Ammon's horn (tissue), 1 donor: ENCODE data around the gene AVP.
"Not testable (repeated sequence)": the region's sequence is repeated elsewhere in the genome, so short reads cannot be mapped to it uniquely, and the experiment has no call there.

ENCODE experiments used
- DNase-seq: peaks from one replicate; pipeline ENCODE4 v3.0.0-alpha.2; 2016; ENCODE audit warnings: low spot score

Gene AVP

GRCh38 chr20:3084283-3084985 lies at the start of gene AVP:
Gene AVP, minus strand, starts transcription at chr20:3084724. Its CDS starts 50 bp downstream, at chr20:3084674.
- no peak for DNase-seq

- no peak for DNase-seq
Measured at GRCh38 chr20:3134151-3134550, 49.6 kb upstream of the AVP start.

- no peak for DNase-seq
Measured at GRCh38 chr20:3133155-3133554, 48.6 kb upstream of the AVP start.

GRCh38 chr20:3130051-3130600 lies 45.6 kb upstream of the AVP start:
- no peak for DNase-seq

DNA sequence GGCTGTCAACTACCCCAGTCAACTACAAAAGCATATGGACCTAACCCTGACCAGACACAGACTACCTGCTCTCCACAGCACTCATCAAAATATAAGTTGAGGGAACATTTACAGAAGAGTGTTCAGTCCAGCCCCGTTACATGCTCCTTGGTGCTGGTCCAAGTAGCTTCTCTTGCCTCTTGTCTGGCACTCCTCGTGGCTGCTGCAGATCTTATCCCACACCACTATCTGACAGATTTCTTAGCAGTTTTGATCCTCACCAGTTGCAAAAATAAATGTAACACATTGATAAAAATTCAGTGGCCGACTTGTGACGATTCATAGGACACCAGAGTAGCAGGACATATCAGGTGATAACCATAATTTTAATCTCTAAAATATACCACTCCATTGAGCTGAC lies 44.6 kb upstream of the AVP start:
- no peak for DNase-seq

DNA sequence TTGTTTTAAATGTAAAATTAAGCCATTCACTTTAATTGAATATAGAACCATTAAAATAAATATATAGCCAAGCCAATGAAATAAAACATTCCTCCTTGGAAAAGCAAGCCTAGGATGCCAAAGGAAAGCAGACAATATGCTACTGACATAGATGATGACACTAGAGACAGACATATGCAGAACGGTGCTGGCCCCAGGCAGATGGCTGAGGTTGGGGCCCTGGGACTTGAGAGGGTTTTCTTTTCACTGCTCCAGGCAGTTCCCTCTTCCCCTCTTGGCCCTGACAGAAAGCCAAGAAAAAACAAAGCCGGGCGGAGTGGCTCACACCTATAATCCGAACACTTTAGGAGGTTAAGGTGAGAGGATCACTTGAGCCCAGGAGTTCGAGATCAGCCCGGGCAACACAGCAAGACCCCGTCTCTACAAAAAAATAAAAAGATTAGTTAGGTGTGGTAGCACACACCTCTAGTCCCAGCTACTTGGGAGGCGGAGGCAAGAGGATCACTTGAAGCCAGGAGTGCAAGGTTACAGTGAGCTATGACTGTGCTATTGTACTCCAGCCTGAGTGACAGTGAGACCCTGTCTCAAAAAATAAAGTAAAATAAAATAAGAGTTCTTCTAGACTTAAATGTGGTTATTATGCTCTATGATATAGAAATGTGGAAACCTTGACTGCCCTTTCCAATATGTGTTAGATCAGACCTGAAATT lies 43.9 kb upstream of the AVP start:
- DNase-seq = no peak

GRCh38 chr20:3126527-3126859 lies 42.0 kb upstream of the AVP start:
- DNase-seq = no peak

GRCh38 chr20:3125776-3126526 lies 41.4 kb upstream of the AVP start:
- DNase-seq = not testable (repeated sequence)

DNA sequence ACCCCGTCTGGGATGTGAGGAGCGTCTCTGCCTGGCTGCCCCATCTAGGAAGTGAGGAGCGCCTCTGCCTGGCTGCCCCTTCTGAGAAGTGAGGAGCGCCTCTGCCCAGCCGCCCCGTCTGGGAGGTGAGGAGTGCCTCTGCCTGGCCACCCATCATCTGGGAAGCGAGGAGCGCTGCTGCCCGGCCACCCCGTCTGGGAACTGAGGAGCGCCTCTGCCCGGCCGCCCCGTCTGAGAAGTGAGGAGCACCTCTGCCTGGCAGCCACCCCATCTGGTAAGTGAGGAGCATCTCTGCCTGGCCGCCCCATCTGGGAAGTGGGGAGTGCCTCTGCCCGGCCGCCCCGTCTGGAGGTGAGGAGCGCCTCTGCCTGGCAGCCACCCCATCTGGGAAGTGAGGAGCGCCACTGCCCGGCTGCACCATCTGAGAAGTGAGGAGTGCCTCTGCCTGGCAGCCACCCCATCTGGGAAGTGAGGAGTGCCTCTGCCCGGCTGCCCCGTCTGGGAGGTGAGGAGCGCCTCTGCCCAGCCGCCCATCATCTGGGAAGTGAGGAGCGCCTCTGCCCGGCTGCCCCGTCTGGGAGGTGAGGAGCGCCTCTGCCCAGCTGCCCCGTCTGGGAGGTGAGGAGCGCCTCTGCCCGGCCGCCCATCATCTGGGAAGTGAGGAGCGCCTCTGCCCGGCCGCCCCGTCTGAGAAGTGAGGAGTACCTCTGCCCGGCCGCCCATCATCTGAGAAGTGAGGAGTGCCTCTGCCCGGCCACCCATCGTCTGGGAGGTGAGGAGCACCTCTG lies 40.4 kb upstream of the AVP start:
- not testable (repeated sequence) for DNase-seq

GRCh38 chr20:3124163-3124562 lies 39.6 kb upstream of the AVP start:
- not testable (repeated sequence) for DNase-seq

DNA sequence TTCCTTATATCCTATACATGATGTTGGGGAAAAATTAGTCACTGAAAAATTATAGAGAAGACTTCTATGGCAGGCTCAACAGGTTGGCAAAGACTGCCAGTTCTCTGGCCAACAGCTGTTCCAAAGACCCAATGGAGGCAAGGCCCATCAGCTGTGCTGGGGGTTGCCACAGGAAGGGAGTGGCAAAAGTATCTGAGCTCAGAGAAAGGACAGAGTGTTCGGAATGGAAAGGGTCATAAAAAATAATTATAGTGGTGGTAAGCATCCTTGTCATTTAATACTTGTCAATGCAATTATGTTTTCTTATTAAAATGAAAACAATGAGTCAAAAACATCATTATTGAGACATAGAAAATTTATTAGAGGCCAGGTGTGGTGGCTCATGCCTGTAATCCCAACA lies 39.0 kb upstream of the AVP start:
- DNase-seq = no peak

DNA sequence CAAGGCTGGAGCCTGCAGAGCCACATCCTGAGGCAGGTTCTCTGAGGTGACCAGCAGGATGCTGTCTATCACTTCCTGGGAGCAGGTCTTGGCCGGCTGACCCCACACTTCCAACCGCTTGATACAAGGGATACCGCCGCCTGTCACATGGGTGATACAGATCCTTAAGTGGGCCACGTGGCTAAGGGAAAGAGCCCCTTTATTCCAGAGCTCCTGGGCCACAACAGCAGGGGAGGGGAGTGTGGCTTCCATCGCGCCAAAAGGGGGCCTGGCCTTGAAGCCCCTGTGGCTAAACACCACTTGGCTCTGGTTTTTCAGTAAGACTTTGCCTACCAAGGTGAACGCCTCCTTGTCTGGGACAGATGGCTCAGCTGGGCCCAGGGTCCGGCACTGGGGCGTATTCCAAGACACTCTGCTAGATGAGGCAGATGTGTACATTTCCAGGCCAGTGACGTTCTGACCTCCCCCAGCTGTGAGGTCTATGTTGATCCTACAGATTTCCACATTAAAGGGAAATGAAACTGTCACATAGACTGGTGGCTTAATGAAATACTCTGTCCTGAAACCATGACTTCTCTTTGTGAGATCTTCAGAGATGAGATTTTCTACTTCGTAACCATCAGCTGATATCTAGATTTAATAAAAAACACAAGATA lies 37.6 kb upstream of the AVP start:
- DNase-seq = no peak

DNA sequence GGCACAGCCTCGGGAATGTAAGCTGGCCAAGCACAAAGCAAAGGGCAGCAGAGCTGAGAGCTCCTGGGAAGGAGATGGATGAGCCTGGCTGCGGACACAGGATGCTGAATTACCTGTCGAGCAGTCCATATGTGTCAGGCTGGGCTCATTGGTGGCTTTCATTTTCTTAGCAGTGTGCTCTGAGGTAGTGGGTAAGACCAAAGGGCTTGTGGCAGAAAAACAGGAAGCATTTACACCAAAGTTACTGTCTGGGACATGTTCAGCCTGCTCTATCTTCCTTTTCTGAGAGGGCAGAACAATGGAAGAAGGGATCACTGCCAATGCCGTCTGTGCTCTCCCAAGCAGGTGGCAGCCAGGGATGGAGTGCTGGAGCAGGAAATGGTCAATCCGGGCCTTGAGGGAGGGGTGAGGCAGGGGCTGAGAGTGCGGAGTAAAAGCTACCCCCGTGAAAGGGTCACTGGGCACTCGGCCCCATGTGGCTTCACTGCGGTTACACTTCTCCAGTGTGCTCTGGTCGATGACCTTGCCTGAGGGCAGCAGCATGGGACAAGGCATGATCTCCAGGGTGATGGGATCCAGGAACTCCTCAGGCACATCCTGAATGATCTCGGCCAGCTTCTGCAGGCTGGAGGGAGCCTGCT lies 36.9 kb upstream of the AVP start:
- DNase-seq = no peak

- DNase-seq = no peak
Measured at GRCh38 chr20:3119044-3119443, 34.5 kb upstream of the AVP start.

- DNase-seq = peak; percentile 88
Measured at GRCh38 chr20:3117839-3118379, 33.4 kb upstream of the AVP start.

GRCh38 chr20:3116341-3116740 lies 31.8 kb upstream of the AVP start:
- no peak for DNase-seq

DNA sequence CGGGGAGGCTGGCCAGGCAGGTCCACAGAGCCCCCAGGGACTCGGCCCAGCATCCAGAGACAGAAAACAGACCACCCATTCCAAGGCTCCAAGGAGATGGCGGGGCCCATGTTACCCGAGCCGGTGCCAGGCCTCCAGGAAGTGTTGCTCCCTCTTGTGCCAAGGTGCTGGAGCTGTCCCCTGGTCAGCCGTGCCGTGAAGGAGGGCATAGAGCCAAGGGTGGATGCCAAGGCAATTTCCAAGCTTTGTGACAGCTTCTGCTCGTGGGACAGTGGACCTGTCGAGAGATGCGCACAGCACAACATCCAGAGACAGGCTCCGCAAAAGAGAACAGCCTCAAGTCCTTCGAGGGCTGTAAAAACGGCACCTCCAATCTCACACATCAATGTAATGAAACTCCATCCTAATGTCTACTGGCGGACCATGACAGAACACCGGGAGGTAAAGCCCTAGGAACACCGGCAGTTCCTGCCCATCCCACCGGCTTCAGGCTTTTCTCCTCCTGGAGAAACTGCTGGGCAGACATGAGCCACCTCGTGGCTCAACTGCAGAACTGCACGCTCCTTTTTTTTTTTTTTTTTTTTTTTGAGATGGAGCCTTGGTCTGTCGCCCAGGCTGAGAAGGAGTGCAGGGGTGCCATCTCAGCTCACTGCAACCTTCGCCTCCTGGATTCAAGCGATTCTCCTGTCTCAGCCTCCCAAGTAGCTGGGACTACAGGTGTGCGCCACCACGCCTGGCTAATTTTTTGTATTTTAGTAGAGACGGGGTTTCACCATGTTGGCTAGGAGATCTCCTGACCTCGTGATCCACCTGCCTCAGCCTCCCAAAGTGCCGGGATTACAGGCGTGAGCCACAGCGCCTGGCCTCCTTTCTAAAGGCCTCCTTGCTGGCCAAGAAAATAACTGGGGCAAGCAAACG lies 30.9 kb upstream of the AVP start:
- DNase-seq = peak; percentile 48

GRCh38 chr20:3111995-3112394 lies 27.5 kb upstream of the AVP start:
- DNase-seq = no peak

GRCh38 chr20:3111507-3111906 lies 27.0 kb upstream of the AVP start:
- DNase-seq = no peak
